H1 (cell line): Measurements from ENCODE around the gene MACROD2.

Source experiments
- CTCF ChIP-seq, 3 experiments: IDR thresholded peaks; 1 replicate in 2 of 3; 2 replicates in 1 of 3; pipeline versions ENCODE4 v1.5.1 to v1.6.1; 2011; ENCODE audit warnings: low read length in 3 of 3, mild to moderate bottlenecking in 3 of 3, inconsistent platforms in 2 of 3, low read depth in 1 of 3, moderate library complexity in 1 of 3; ENCODE audit not compliant: insufficient read depth in 1 of 3; ENCODE audit errors: control extremely low read depth in 1 of 3
- E2F6 ChIP-seq: IDR thresholded peaks from 2 replicates; pipeline ENCODE4 v1.6.1; 2012; ENCODE audit warnings: inconsistent platforms
- EGR1 ChIP-seq: IDR thresholded peaks from 2 replicates; pipeline ENCODE4 v1.6.1; 2011; ENCODE audit warnings: low read depth, low read length, borderline replicate concordance
- EZH2 ChIP-seq: fragments of 200-600 bp; sonication (generic); IDR thresholded peaks from 2 replicates; pipeline ENCODE4 v1.7.1; 2012; ENCODE audit warnings: low read depth, mild to moderate bottlenecking, moderate library complexity, low read length, inconsistent platforms; ENCODE audit not compliant: severe bottlenecking
- KDM1A ChIP-seq: fragments of 200-600, 300-600 bp; sonication (generic); IDR thresholded peaks from 2 replicates; pipeline ENCODE4 v1.7.1; 2016; ENCODE audit warnings: mild to moderate bottlenecking, low read length, borderline replicate concordance
- POLR2A ChIP-seq, 2 experiments: IDR thresholded peaks; 1 replicate in 1 of 2; 2 replicates in 1 of 2; pipeline ENCODE4 v1.6.1; 2011; ENCODE audit warnings: low read depth in 2 of 2, low read length in 2 of 2, mild to moderate bottlenecking in 2 of 2; ENCODE audit errors: control extremely low read depth in 1 of 2
- RBBP5 ChIP-seq: IDR thresholded peaks from 2 replicates; pipeline ENCODE4 v1.7.1; 2012; ENCODE audit warnings: low read depth, mild to moderate bottlenecking, inconsistent platforms, low read length, moderate library complexity, borderline replicate concordance
- SUZ12 ChIP-seq: fragments of 200-600 bp; sonication (generic); IDR thresholded peaks from 2 replicates; pipeline ENCODE4 v1.6.1; 2012; ENCODE audit warnings: mild to moderate bottlenecking, inconsistent platforms, low read length, moderate library complexity, mixed read lengths
- TBP ChIP-seq: IDR thresholded peaks from 2 replicates; pipeline ENCODE4 v1.6.1; 2011; ENCODE audit warnings: low read depth, low read length, improper control_type of control experiment
- USF2 ChIP-seq: IDR thresholded peaks from 2 replicates; pipeline ENCODE4 v1.6.1; 2011; ENCODE audit warnings: low read length, improper control_type of control experiment

GRCh38 chr20:14664101-14664500 lies 668.8 kb downstream of the MACROD2 start:
- no peak for TF ChIP-seq TBP
- TF ChIP-seq RBBP5: no peak
- TF ChIP-seq EGR1: no peak
- TF ChIP-seq CTCF (IDR thresholded peaks at IDR 0.05; ENCODE audit: control extremely low read depth in 1 of 3, insufficient read depth in 1 of 3, low read depth in 1 of 3, low read length in 3 of 3): no peak
- TF ChIP-seq E2F6: no peak
- TF ChIP-seq POLR2A (IDR thresholded peaks at IDR 0.05; ENCODE audit: control extremely low read depth in 1 of 2, low read depth in 2 of 2, low read length in 2 of 2): no peak
- TF ChIP-seq EZH2: no peak
- TF ChIP-seq SUZ12: no peak
- no peak for TF ChIP-seq USF2
- no peak for TF ChIP-seq KDM1A
